ENCODE results near the gene RNF223.
"Not testable (repeated sequence)": the region's sequence is repeated elsewhere in the genome, so short reads cannot be mapped to it uniquely, and the experiment has no call there.

The RNF223 gene

GRCh38 chr1:1041873-1042272 lies 32.2 kb downstream of the RNF223 start:
- DNase-seq, result no peak

GRCh38 chr1:1041092-1041523 lies 33.0 kb downstream of the RNF223 start:
- no peak for DNase-seq

GRCh38 chr1:1040004-1040991 lies 33.8 kb downstream of the RNF223 start:
- peak; percentile 60 for DNase-seq

- DNase-seq, result no peak
Observed at GRCh38 chr1:1039145-1039910, 34.8 kb downstream of the RNF223 start.

- no peak for DNase-seq
Observed at GRCh38 chr1:1038694-1039093, 35.4 kb downstream of the RNF223 start.

- DNase-seq, result no peak
Observed at GRCh38 chr1:1037366-1038327, 36.5 kb downstream of the RNF223 start.

GRCh38 chr1:1035291-1035943 lies 38.7 kb downstream of the RNF223 start:
- no peak for DNase-seq

- peak; percentile 46 for DNase-seq
Observed at GRCh38 chr1:1034439-1034781, 39.7 kb downstream of the RNF223 start.

- peak; percentile 32 for DNase-seq
Observed at GRCh38 chr1:1033731-1034438, 40.2 kb downstream of the RNF223 start.

- peak; percentile 90 for DNase-seq
Observed at GRCh38 chr1:1033009-1033587, 41.0 kb downstream of the RNF223 start.

GRCh38 chr1:1032424-1032823 lies 41.7 kb downstream of the RNF223 start:
- DNase-seq, result peak; percentile 55

GRCh38 chr1:1031659-1032235 lies 42.4 kb downstream of the RNF223 start:
- no peak for DNase-seq

- DNase-seq, result not testable (repeated sequence)
Observed at GRCh38 chr1:1030867-1031658, 43.0 kb downstream of the RNF223 start.

- no peak for DNase-seq
Observed at GRCh38 chr1:1027791-1028190, 46.3 kb downstream of the RNF223 start.

GRCh38 chr1:1026599-1027413 lies 47.3 kb downstream of the RNF223 start:
- no peak for DNase-seq

GRCh38 chr1:1025730-1026129 lies 48.4 kb downstream of the RNF223 start:
- DNase-seq, result no peak

GRCh38 chr1:1024771-1025699 lies 49.1 kb downstream of the RNF223 start:
- DNase-seq, result no peak
